Activated CD4-positive, alpha-beta T cell treated with anti-CD3 and anti-CD28 coated beads for 1 hour (primary cell): ENCODE data around the gene LIAS.
"Not testable (repeated sequence)": the region's sequence is repeated elsewhere in the genome, so short reads cannot be mapped to it uniquely, and the experiment has no call there.

Source experiments
- DNase-seq: peaks from one replicate; pipeline ENCODE4 v3.0.0-alpha.2; 2020

LIAS gene

DNA sequence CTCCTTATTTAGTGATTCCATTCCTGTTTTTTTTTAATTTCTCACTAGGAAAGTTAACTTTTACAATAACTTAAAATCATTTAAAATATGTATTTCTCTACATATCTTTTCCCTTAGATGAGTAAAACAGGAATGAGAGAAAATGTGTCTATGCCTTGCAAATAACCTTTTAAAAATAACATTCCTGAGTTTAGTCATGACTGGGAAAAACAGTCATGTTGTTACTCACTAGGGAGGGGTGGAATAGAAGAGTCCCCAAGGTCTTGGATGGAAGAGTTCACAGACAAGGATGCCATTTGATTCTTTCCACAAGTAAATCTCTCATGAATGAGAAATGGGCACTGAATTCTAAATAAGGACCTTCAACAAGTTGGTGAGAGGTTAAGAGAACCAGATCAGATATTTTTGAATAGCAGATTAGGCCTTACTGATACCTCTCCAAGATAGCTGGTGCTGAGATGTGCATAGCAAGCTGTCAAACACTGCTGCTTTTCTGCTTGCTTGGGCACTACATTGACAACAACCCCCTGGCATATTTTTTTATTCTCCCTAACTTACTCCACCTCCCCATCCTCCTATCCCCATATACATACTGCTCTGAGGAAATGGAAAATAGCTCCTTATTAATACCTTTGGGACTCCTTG is 43.3 kb downstream of the LIAS start:
- DNase-seq, result no peak

DNA sequence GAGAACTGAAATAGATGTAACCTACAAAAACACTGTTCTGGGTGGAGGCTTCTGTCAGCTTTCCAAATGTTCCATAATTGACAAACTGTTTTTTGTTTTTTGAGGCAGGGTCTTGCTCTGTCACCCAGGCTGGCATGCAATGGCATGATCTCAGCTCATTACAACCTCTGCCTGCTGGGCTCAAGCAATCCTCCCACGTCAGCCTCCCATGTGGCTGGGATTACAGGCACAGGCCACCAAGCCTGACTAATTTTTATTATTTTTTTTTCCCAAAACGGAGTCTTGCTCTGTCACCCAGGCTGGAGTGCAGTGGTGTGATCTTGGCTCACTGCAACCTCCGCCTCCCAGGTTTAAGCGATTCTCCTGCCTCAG is 43.8 kb downstream of the LIAS start:
- not testable (repeated sequence) for DNase-seq

GRCh38 chr4:39504538-39504937 is 45.7 kb downstream of the LIAS start:
- no peak for DNase-seq

- no peak for DNase-seq
Measured at GRCh38 chr4:39505581-39505980, 46.7 kb downstream of the LIAS start.

DNA sequence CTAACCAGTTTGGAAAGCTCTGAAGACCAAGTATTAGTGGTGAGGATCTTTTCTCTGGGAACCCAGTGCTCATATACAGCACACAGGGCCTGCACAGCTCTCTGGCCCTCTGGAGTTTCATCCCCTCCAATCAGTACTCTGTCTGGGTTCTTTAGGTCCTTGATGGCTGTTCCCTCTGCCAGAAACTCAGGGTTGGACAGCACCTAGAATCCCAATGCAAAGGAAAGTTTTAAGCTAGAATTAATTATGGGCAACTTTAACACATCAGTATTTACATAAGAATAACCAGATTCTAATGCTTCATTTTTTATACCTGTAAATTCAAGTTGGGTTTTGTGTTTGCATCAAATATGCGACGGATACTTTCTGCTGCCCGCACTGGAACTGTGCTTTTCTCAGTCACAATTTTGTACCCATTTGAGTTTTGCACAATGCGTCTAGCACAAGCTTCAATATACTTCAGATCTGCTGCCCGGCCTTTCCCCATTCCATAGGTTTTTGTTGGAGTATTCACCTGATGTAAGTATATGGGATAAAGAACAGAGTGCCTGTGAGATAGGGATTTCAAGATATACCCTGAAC is 51.6 kb downstream of the LIAS start:
- no peak for DNase-seq

DNA sequence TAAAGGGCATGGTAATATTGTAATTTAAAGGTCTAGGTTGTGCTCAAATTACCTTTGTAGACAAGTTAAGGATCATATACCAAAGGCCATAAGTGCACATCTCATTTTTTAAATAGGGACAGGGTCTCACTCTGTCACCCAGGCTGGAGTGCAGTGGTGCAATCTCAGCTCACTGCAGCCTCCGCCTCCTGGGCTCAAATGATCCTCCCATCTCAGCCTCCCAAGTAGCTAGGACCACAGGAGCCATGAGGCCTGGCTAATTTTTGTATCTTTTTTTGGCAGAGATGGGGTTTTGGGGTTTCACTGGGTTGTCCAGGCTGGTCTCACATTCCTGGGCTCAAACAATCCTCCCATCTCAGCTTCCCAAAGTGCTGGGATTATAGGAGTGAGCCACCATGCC is 55.4 kb downstream of the LIAS start:
- DNase-seq, result not testable (repeated sequence)

DNA sequence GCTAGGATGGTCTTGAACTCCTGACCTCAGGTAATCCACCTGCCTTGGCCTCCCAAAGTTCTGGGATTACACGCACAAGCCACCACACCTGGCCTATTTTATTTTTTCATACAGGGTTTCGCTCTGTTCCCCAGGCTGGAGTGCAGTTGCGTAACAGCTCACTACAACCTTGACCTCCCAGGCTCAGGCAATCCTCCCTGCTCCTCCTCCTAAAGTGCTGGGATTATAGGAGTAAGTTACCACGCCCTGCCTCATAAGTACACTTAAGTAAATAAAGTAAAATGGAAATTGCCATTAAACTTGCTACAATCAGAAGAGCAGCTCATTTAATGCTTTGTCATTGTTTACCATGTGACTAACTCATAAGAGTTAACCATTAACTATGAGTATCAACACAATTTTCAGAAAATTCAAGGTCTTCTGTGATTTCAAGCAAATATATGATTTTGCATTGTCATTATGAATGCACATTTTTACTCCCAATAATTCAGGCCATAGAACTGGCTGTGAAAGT is 56.1 kb downstream of the LIAS start:
- no peak for DNase-seq

GRCh38 chr4:39515669-39516401 is 57.0 kb downstream of the LIAS start:
- not testable (repeated sequence) for DNase-seq

- no peak for DNase-seq
Measured at GRCh38 chr4:39516407-39516966, 57.6 kb downstream of the LIAS start.

DNA sequence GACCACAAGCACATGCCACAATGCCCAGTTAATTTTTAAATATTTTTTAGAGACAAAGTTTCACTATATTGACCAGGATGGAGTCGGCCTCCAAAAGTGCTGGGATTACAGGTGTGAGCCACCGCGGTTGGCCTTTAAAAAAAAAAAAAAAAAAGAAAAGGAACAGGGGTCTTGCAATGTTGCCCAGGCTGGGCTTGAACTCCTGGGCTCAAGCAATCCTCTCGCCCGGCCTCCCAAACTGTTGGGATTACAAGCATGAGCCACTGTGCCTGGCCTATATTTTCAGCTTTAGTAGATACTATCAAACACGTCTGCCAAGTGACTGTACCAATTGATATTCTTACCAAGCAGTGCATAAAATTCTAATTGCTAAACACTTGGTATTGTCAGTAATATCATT is 59.6 kb downstream of the LIAS start:
- no peak for DNase-seq

DNA sequence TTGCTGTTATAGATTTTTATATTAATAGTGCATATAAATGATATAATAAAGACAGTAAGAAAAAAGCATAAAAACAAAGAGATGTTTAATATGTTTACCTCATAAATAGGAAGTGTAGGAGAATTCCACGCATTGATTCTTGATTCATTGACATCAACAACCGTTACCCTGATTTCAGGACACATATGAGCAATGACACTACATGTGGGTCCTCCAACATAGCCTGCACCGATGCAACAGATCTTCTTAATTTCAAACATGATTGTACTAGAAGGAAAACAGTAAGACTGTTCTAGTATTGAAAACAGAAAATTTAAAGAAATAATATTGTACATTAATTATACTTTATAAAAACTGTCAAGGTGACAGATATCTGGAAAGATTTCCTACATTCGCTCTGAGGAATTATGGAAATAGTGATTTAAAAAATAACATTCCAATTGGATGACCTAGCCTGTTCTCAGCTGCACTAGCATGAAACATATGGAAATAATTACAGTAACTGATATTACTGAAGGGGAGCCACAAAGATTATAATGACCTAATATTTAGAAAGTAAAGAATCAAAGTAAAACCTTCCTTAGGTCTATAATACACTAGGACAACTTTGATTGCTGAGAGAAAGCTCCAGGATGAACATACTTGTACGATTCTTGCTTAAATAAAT is 62.5 kb downstream of the LIAS start:
- DNase-seq, result no peak

DNA sequence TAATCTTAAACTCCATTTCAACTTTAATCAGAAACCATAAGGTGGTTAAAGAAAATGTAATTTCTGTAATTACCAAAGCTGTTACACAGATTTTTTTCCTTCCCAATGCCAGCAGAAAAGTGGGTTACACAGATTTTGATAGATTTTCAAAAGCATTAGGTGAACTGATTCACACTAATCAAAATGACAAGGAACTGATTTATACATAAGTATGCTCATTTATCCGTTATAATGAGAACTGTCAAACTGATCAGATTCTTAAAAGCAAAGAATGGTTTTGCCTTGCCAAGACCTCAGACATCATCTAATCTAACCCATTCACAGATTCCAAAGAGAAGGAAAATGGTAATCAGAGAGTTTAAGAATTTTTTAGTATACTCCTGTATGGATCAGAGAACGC is 63.2 kb downstream of the LIAS start:
- DNase-seq, result no peak

GRCh38 chr4:39524161-39524957 is 65.5 kb downstream of the LIAS start:
- DNase-seq, result no peak

DNA sequence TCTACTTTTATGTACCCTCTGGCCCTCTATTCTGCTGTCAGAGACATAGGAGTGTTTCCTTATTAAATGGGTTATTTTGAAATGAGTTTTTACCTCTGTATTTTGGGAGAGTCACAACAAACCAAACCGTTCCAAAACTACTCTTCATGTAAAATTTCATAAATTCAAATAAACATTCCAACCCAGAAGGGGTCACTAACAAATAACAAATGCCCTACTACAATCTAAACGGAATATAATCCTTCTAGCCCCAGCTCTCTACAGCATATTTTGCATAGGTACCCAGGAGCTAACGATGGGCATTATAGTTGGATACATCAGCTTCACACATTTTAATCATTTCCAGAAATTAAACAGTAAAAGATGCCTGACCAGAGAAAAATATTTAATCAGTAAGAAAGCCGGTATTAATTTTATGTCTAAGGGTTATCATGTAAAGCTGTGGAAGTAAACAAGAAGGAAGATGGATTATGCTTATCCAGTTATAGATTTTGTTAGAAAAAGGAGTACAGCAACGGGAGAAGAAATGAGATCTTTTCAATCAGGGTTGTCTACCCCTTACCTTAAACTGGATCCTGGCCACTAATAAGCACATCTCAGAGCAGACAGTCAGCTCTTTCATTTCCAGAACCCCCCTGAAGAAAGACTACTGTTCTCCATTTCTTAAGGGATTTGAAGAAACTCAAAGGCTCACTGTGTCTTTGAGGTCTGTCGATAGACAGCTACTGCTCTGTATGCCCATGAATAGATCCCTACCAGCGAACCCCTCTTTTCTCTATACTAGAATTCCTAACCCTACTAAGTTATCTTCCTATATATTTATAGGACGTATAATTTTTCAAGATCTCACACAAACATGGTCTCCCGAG is 67.2 kb downstream of the LIAS start:
- no peak for DNase-seq

GRCh38 chr4:39526765-39527295 is 68.0 kb downstream of the LIAS start:
- no peak for DNase-seq

GRCh38 chr4:39527296-39528060 is 68.6 kb downstream of the LIAS start, which contains the start of gene UGDH:
TSS of gene UGDH (minus strand) at chr4:39527439. CDS start at chr4:39521512, 5,927 bp downstream.
- peak; percentile 82 for DNase-seq

DNA sequence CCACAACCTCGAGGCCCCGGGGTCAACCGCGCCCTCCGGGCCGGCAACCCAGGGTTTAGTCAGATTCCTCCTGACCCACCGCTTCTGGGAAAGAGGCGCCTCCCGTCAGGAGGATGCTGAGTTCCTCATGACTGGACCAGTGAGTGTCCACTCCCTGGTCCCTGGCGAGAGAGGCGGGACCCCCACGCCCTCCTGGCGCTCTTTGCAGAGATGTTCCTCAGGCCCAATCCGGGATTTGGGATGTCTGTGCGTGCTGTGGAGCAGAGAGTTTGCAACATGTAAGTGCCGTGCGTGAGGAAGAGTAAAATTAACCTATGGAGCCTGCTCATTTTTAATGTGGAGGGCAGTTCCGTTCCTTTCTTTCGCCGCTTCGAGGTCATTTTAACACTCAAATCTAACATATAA is 69.2 kb downstream of the LIAS start:
- no peak for DNase-seq
